Erythroblast (primary cell): ENCODE measurements around the gene TIMP3.

Experiments
- GATA1 ChIP-seq: IDR thresholded peaks from 2 replicates; pipeline ENCODE4 v1.6.1; 2011; ENCODE audit warnings: low read depth, mild to moderate bottlenecking, control low read depth, low read length, moderate library complexity
- POLR2A ChIP-seq: IDR thresholded peaks from 2 replicates; pipeline ENCODE4 v1.6.1; 2011; ENCODE audit warnings: mild to moderate bottlenecking, low read length

DNA sequence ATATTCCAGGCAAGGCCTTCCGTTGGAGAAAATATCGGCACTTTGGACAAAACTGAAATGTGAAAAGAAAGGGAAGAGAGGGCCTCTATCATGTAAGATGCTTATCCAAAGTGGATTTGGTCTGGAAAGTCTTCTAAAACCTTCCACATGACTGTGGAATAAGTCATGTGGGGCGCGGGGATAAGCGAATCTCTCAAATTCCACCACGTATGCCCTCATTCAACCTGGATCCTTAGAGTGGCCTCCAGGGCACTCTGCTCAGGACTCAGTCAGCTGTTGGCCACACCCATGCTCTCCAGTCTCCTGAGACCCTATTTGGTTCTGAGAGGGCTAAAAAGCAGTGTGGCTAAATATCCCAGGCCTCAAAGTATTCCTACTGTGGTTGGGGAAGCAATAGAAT is 2.0 kb upstream of the TIMP3 start:
- no peak for TF ChIP-seq POLR2A
- TF ChIP-seq GATA1: no peak
